ENCODE results near the gene HSF4. TPM values are rescaled to one million over a fixed set of nuclear protein-coding genes. Genes with fewer than 3 reads are reported as not detected.

The HSF4 gene
- total RNA-seq, 1 experiment from 2014 or later = 13.9 TPM

DNA sequence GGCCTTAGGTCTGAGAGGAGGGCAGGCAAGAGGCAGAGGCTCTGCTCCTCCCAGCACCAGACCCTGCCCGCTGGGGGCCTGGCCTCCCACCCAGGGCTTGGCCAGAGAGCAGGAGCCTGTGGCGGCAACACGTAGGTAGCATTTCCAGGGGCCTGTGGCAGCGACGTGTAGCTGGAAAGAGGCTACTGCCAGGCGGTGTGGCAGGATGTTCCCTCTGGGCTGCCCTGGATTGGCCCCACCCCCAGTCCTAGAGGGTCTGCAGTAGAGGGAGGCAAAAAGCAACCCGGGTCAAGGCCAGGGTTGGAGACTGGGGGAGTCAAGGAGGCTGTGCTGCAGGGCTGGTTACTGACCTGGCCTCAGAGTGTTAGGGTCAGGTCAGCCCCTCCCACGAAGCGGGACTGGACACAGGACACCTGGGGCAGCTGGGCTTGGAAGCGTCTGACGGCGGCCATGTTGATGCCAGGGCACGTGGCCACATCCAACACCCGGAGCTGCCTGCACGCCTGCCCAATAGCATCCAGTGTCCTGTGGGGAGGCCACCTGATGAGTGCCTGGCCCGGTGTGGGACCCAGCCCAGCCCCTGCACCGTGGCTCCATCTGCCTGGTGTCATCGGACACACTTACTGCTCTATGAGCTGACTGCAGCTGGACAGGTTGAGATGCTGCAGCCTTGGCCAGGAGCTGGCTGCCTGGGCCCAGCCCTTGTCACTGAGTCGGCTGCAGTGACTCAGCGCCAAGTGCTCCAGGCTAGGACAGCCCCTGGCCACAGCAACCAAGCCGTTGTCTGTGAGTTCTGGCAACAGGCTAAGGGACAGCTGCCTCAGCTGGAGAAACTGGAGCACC is 42.9 kb downstream of the HSF4 start:
- Histone ChIP-seq H3K4me3 (ENCODE audit: low read depth, low read length, poor library complexity, severe bottlenecking) (no peak overlapping the region), H3K27ac (ENCODE audit: low read depth, low read length, poor library complexity, severe bottlenecking) (no peak overlapping the region), H3K27me3 (replicated peaks; ENCODE audit: insufficient read depth, low read depth, low read length, poor library complexity) (no peaks in the 10 kb centered on the region), H3K36me3 (ENCODE audit: insufficient read depth, low read length, poor library complexity, severe bottlenecking) (peaks cover 7% of the 10 kb centered on the region), H3K9me3 (ENCODE audit: low read depth, low read length, poor library complexity, severe bottlenecking) (no peaks in the 10 kb centered on the region), H3K4me1 (ENCODE audit: insufficient read depth, low read length, poor library complexity, severe bottlenecking) (no peaks in the 10 kb centered on the region)
- no peak for DNase-seq (ENCODE audit: low spot score)
- ChIA-PET POLR2A (ENCODE audit: low non-redundant PET) (no interaction called here), CTCF (interaction anchor here (0.6 kb wide), 1 partner anchor 20 kb away, joined by 3 read pairs; no protein-coding TSS in a partner anchor)
- no TSS peak for BruUV-seq (replicated peaks)
- intact Hi-C loops (cut with micrococcal nuclease; ENCODE audit: unreplicated experiment) = no loop called here
- no peak for TF ChIP-seq EZH2 (IDR thresholded peaks at IDR 0.05; ENCODE audit: borderline replicate concordance, low read depth, low read length, poor library complexity, severe bottlenecking)
- TF ChIP-seq, protein P1, sequence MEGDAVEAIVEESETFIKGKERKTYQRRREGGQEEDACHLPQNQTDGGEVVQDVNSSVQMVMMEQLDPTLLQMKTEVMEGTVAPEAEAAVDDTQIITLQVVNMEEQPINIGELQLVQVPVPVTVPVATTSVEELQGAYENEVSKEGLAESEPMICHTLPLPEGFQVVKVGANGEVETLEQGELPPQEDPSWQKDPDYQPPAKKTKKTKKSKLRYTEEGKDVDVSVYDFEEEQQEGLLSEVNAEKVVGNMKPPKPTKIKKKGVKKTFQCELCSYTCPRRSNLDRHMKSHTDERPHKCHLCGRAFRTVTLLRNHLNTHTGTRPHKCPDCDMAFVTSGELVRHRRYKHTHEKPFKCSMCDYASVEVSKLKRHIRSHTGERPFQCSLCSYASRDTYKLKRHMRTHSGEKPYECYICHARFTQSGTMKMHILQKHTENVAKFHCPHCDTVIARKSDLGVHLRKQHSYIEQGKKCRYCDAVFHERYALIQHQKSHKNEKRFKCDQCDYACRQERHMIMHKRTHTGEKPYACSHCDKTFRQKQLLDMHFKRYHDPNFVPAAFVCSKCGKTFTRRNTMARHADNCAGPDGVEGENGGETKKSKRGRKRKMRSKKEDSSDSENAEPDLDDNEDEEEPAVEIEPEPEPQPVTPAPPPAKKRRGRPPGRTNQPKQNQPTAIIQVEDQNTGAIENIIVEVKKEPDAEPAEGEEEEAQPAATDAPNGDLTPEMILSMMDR (conservative IDR thresholded peaks at IDR 0.05; ENCODE audit: low read depth, low read length) = no peak

DNA sequence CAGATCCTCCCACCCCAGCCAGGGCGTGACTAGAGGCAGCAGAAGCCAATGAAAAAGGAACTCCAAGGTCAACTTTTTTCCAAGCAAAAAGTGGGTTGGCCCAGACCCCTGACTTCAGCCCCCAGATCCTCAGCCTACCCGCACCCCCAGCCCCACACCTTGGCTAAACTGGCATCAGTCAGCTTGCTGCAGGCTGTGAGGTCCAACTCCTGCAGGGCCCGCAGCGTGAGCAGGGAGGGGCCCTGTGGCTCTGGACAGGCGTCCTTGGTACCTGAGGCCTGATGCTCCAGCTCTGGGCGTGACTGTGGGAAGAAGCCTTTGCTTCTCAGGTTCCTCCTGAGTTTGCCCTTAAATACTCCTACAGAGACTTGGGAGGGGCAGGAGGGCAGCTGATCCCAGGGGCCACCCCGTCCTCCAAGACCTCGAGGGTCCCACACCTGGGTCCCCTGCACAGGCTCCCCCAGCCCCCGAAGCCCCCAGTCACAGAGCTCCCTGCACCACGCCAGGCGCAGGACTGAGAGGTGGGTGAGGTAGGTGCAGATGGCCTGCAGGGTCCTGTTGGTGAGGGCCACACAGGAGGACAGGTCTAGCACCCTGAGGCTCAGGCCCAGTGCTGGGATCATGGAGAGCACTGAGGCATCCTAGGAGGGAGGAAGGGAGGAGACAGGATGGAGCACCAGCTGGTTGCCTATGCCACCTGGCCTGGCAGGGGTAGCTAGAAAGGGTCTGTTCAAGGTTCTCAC is 43.8 kb downstream of the HSF4 start:
- TF ChIP-seq, protein P1 (conservative IDR thresholded peaks at IDR 0.05; ENCODE audit: low read depth, low read length) = no peak
- TF ChIP-seq EZH2 (IDR thresholded peaks at IDR 0.05; ENCODE audit: borderline replicate concordance, low read depth, low read length, poor library complexity, severe bottlenecking) = no peak
- Histone ChIP-seq H3K4me3 (ENCODE audit: low read depth, low read length, poor library complexity, severe bottlenecking) (no peak overlapping the region), H3K27ac (ENCODE audit: low read depth, low read length, poor library complexity, severe bottlenecking) (no peak overlapping the region), H3K27me3 (replicated peaks; ENCODE audit: insufficient read depth, low read depth, low read length, poor library complexity) (no peaks in the 10 kb centered on the region), H3K36me3 (ENCODE audit: insufficient read depth, low read length, poor library complexity, severe bottlenecking) (peaks cover 3% of the 10 kb centered on the region), H3K4me1 (ENCODE audit: insufficient read depth, low read length, poor library complexity, severe bottlenecking) (no peaks in the 10 kb centered on the region), H3K9me3 (ENCODE audit: low read depth, low read length, poor library complexity, severe bottlenecking) (no peaks in the 10 kb centered on the region)
- ChIA-PET POLR2A (ENCODE audit: low non-redundant PET) (no interaction called here), CTCF (interaction anchor here (0.6 kb wide), 1 partner anchor 19 kb away, joined by 3 read pairs; no protein-coding TSS in a partner anchor)
- BruUV-seq (replicated peaks) = no TSS peak
- intact Hi-C loops (cut with micrococcal nuclease; ENCODE audit: unreplicated experiment) = no loop called here
- no peak for DNase-seq (ENCODE audit: low spot score)

DNA sequence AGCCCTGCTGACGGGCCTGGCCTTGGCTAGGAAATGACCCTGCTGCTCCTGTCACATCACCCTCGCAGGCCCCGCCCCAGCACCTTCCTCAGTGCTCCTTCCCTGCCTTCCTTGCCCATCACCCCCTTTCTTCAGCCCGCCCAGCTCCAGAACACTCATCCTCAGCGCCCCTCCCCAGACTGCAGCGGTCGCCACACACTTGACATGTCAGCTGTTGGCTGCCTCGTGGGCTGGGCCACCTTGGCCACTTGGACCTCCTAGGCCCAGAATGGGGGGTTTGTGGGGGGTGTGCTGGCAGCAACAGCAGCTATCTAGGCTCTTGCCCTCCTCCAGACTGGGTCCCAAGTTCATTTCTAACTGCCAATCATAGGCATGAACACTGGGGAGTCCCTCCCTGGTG is 45.0 kb downstream of the HSF4 start:
- CTCF ChIA-PET = no interaction called here
- Histone ChIP-seq H3K27me3 (replicated peaks; ENCODE audit: insufficient read depth, low read depth, low read length, poor library complexity) (no peaks in the 10 kb centered on the region), H3K4me1 (ENCODE audit: insufficient read depth, low read length, poor library complexity, severe bottlenecking) (no peaks in the 10 kb centered on the region), H3K9me3 (ENCODE audit: low read depth, low read length, poor library complexity, severe bottlenecking) (no peaks in the 10 kb centered on the region), H3K27ac (ENCODE audit: low read depth, low read length, poor library complexity, severe bottlenecking) (no peak overlapping the region), H3K36me3 (ENCODE audit: insufficient read depth, low read length, poor library complexity, severe bottlenecking) (no peaks in the 10 kb centered on the region), H3K4me3 (ENCODE audit: low read depth, low read length, poor library complexity, severe bottlenecking) (no peak overlapping the region)
- BruUV-seq (replicated peaks) = no TSS peak
- no peak for DNase-seq (ENCODE audit: low spot score)
- POLR2A ChIA-PET (ENCODE audit: low non-redundant PET) = no interaction called here
- intact Hi-C loops (cut with micrococcal nuclease; ENCODE audit: unreplicated experiment) = no loop called here
- TF ChIP-seq, protein P1 (conservative IDR thresholded peaks at IDR 0.05; ENCODE audit: low read depth, low read length) = no peak
- no peak for TF ChIP-seq EZH2 (IDR thresholded peaks at IDR 0.05; ENCODE audit: borderline replicate concordance, low read depth, low read length, poor library complexity, severe bottlenecking)

Measured in A673 (cell line).